Bronchial epithelial cell (primary cell): ENCODE data around the gene COL20A1. TPM values are rescaled to one million over a fixed set of nuclear protein-coding genes. Genes with fewer than 3 reads are reported as not detected.

ENCODE experiments used
- DNase-seq: peaks from one replicate; pipeline ENCODE4 v3.0.0-alpha.2; 2010; ENCODE audit warnings: low read depth
- FAIRE-seq: peaks from 2 replicates; lab custom pipeline; 2011; peaks lifted over from hg19 to GRCh38; lab: Jason Lieb, UNC
- H3K27me3 ChIP-seq: 2 replicates; pipeline ENCODE4 v1.5.1; 2011; ENCODE audit warnings: low read length; ENCODE audit not compliant: control insufficient read depth, insufficient read depth
- H3K36me3 ChIP-seq: 2 replicates; pipeline ENCODE4 v1.5.1; 2011; ENCODE audit warnings: low read length; ENCODE audit not compliant: control insufficient read depth, insufficient read depth
- H3K4me3 ChIP-seq: 2 replicates; pipeline ENCODE4 v1.5.1; 2011; ENCODE audit warnings: mild to moderate bottlenecking, low read depth, low read length, control low read depth
- total RNA-seq: library from RNA; depleted of rRNA; stranded (reverse); fragments of >200 nt; gene quantifications from 2 replicates; pipeline ENCODE4 v1.2.1, GENCODE V29; 2014
- TF ChIP-seq, protein P1 (sequence below): IDR thresholded peaks from 2 replicates; pipeline ENCODE4 v1.5.1; 2011; ENCODE audit warnings: mild to moderate bottlenecking, moderate library complexity, low read length, control low read depth, inconsistent platforms; ENCODE audit not compliant: insufficient read depth, severe bottlenecking

COL20A1 gene
- total RNA-seq, 1 donor from 2014 or later = not detected

DNA sequence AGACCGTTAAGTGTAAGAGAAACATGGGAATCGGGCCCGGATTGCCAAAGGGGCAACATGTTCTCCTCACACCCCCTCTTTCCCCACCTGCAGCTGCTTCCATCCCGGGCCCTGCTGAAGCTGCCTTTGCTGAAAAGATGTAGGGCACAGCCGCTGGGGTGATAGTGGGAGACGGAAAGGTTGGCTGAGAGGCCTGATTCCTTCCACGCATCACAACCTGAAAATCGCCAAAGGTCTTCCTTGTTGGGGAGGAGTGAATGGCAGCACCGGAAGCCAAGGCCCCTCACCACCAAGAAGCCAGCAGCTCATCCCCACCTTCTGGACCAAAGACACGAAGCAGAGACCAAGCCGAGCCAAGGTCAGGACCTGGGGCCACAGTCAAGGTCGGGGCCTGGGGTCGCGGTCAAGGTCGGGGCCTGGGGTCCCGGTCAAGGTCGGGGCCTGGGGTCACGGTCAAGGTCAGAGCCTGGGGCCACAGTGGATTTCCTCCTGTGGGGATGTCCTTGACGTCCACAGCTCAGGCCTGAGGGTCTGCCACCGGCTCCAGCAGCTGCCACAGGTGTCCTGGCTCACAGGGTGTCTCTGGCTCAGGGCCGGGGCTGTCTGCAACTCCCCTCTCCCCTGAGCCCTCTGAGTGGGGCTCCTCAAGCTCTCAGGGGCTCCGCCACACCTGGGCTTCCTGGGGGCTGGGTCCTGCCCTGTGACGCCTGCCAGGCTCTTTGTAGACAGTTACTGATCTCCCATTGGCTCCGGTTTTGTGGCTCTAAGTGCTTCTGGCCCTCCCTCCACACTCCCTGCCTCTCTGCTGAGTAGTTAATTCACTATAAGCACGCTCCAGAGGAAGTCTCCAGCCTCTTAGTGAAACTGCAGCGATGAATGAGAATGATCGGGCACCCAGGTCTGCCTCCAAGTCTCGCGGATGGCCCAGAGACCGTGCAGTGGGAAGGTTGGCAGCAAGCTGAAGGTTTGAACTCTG lies 73.7 kb downstream of the COL20A1 start:
- H3K36me3 ChIP-seq = no peaks in the 10 kb centered on the region
- H3K4me3 ChIP-seq = no peak overlapping the region
- FAIRE-seq = no peak
- no peak for DNase-seq
- TF ChIP-seq, protein P1, sequence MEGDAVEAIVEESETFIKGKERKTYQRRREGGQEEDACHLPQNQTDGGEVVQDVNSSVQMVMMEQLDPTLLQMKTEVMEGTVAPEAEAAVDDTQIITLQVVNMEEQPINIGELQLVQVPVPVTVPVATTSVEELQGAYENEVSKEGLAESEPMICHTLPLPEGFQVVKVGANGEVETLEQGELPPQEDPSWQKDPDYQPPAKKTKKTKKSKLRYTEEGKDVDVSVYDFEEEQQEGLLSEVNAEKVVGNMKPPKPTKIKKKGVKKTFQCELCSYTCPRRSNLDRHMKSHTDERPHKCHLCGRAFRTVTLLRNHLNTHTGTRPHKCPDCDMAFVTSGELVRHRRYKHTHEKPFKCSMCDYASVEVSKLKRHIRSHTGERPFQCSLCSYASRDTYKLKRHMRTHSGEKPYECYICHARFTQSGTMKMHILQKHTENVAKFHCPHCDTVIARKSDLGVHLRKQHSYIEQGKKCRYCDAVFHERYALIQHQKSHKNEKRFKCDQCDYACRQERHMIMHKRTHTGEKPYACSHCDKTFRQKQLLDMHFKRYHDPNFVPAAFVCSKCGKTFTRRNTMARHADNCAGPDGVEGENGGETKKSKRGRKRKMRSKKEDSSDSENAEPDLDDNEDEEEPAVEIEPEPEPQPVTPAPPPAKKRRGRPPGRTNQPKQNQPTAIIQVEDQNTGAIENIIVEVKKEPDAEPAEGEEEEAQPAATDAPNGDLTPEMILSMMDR = no peak
- H3K27me3 ChIP-seq = peaks cover 5% of the 10 kb centered on the region

DNA sequence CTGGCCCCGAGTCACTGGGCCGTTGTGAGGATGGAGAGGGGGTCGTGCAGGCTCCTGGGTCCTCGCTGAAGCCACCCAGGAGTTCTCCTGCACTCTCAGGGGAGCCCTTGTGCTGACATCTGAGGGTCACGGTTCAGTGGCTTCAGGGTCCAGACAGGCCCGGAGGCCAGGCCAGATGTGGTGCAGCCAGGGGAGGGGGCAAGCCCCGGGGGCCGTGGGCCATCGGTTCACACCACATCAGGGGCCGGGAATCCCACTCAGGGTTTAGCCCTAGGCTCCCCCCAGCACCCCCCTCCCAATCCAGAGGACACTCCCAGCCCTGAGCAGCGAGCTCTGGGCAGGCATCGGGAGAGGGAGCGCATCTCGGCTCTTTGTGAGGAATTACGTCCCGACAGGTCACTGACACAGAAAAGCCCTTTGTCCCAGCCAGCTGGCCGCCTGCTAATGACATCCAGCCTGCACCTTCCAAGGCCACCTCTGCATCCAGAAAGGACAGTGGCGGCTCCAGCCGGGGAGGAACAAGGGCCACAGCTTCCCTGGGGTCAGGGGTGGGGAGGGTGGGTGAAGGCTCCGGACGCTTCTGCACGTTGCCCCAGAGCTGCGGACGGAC lies 74.6 kb downstream of the COL20A1 start:
- Histone ChIP-seq H3K4me3 (no peak overlapping the region), H3K36me3 (no peaks in the 10 kb centered on the region), H3K27me3 (peaks cover 3% of the 10 kb centered on the region)
- TF ChIP-seq, protein P1 = no peak
- DNase-seq (no peak), FAIRE-seq (no peak)

DNA sequence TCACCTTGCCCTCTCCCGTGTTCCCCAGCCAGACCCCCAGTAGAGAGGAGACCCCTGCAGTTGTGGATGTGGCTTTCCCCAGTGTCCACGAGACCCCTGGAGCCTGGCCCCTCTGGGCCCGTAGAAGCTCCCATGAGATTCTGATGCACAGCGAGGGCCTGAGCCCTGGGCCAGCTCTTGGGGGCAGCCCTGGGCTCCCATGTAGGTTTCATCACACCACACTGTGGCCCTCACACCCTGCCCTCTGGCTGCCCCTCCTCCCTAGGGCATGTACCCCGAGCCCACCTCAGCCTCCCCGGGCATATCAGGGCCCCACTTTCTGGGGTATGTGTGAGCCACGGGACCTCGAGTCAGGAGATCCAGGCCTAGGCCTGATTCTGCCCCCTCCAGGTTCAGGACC lies 75.2 kb downstream of the COL20A1 start:
- DNase-seq = no peak
- H3K4me3 ChIP-seq = no peak overlapping the region
- H3K27me3 ChIP-seq = no peaks in the 10 kb centered on the region
- no peaks in the 10 kb centered on the region for H3K36me3 ChIP-seq
- TF ChIP-seq, protein P1 = no peak
- FAIRE-seq = no peak

DNA sequence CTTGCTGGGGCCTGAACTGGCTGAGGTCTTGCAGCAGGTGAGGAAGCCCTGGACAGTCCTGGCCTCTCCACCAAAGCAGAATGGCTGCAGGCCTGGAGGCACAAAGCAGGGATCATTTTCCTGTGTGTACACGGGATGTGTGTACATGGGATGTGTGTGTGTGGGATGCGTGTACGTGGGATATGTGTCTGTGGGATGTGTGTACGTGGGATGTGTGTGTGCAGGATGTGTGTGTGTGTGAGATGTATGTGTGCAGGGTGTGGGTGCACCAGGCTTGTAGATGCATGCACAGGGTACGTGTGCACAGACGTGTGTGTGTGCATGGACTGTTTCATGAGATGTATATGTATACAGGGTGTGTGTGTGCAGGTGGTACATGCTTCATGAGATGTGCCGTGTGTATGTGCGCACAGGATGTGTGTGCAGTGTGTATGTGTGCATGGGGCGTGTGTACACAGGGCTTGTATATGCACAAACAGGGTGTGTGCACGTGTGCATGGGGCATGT lies 76.1 kb downstream of the COL20A1 start:
- FAIRE-seq = peak; percentile 86
- no peak overlapping the region for H3K4me3 ChIP-seq
- H3K27me3 ChIP-seq = no peaks in the 10 kb centered on the region
- DNase-seq = no peak
- TF ChIP-seq, protein P1 = no peak
- H3K36me3 ChIP-seq = no peaks in the 10 kb centered on the region

DNA sequence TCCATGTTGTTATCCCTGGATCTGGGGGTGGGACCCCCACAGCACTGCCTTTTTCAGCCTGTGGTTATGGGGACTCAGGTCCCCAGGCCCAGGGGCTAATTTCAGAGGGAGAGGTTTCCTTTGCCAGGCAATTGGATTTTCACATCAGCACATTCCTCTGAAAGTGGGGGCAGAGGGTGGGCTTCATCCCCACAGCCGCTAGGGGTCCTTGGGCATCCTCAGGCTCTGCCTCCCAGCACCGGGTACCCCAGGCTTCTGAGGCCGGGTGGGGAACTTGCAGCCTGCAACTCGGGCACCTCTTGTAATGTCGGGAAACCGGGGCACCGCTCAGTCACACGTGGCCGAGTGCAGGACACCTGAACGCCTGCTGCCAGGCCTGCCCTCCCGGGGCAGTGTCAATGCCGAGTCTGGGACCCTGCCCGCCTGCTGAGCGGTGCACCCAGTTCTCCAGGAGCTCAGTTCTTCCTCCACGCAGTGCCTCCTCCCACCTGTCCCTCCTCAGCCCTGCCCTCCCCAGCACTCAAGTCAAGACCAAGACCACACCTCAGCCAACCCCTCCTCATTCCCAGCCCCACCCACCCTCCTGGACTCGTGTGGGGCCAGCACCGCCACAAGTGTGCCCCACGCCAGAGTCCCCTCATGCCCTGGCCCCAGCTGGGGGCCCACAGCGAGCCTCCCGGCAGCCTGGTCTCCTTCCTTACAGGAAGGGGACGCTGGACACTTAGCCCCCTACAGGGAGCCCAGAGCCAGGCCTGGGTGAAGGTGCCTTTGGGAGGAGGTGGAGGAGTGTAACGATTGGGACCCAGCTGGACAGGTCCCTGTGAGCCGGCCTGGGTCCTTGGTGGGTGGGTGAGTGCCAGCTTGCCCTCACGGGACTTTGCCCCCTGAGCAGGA lies 77.0 kb downstream of the COL20A1 start:
- H3K36me3 ChIP-seq = no peaks in the 10 kb centered on the region
- TF ChIP-seq, protein P1 = no peak
- no peaks in the 10 kb centered on the region for H3K27me3 ChIP-seq
- H3K4me3 ChIP-seq = no peak overlapping the region
- FAIRE-seq (no peak), DNase-seq (no peak)
